NOMO-1 (cell line): ENCODE results near the gene IMPG2.
A peak's percentile ranks its signal among the peaks of the same experiment; 100 is the strongest.

Experiments used
- DNase-seq, 2 experiments: peaks; one replicate each; lab custom pipeline; 2025; ENCODE audit not compliant: unreplicated experiment in 2 of 2; lab: John Stamatoyannopoulos, UW

IMPG2 gene

GRCh38 chr3:101278727-101279126 lies 41.6 kb downstream of the IMPG2 start:
- DNase-seq: no peak

GRCh38 chr3:101273608-101274007 lies 46.8 kb downstream of the IMPG2 start:
- no peak for DNase-seq

GRCh38 chr3:101273156-101273555 lies 47.2 kb downstream of the IMPG2 start:
- no peak for DNase-seq

GRCh38 chr3:101271728-101272127 lies 48.6 kb downstream of the IMPG2 start:
- no peak for DNase-seq

GRCh38 chr3:101270149-101270548 lies 50.2 kb downstream of the IMPG2 start:
- no peak for DNase-seq

- DNase-seq: no peak
These were observed 51.3 kb downstream of the IMPG2 start for GRCh38 chr3:101268971-101269671.

- DNase-seq: no peak
These were observed 52.2 kb downstream of the IMPG2 start for GRCh38 chr3:101268141-101268540.

GRCh38 chr3:101266566-101266965 lies 53.8 kb downstream of the IMPG2 start:
- DNase-seq: no peak

- no peak for DNase-seq
These were observed 54.3 kb downstream of the IMPG2 start for GRCh38 chr3:101266071-101266470.

- no peak for DNase-seq
These were observed 57.8 kb downstream of the IMPG2 start for GRCh38 chr3:101262393-101263240.

GRCh38 chr3:101261506-101261905 lies 58.9 kb downstream of the IMPG2 start:
- DNase-seq: no peak

- DNase-seq: peak in 1 of 2 experiments; percentile 9
These were observed 60.7 kb downstream of the IMPG2 start for GRCh38 chr3:101259485-101260341.

GRCh38 chr3:101256511-101256910 lies 63.9 kb downstream of the IMPG2 start:
- DNase-seq: no peak

GRCh38 chr3:101255441-101255840 lies 64.9 kb downstream of the IMPG2 start:
- DNase-seq: no peak

- DNase-seq: no peak
These were observed 67.0 kb downstream of the IMPG2 start for GRCh38 chr3:101253396-101253795.

- no peak for DNase-seq
These were observed 67.4 kb downstream of the IMPG2 start for GRCh38 chr3:101252945-101253344.

GRCh38 chr3:101252307-101252706 lies 68.1 kb downstream of the IMPG2 start:
- no peak for DNase-seq

GRCh38 chr3:101251441-101251840 lies 68.9 kb downstream of the IMPG2 start:
- no peak for DNase-seq

GRCh38 chr3:101249522-101249921 lies 70.9 kb downstream of the IMPG2 start:
- DNase-seq: no peak

GRCh38 chr3:101248736-101249135 lies 71.6 kb downstream of the IMPG2 start:
- peak in 1 of 2 experiments; percentile 8 for DNase-seq

GRCh38 chr3:101244212-101244575 lies 76.2 kb downstream of the IMPG2 start:
- no peak for DNase-seq
